GM19438 (cell line): ENCODE data around the gene BRAT1.
"Not testable (repeated sequence)": the region's sequence is repeated elsewhere in the genome, so short reads cannot be mapped to it uniquely, and the experiment has no call there.

Experiments used
- ATAC-seq: cut with Tn5 transposase; IDR thresholded peaks from one replicate; pipeline ENCODE4 v1.9.1; 2021; ENCODE audit warnings: low read depth; ENCODE audit not compliant: unreplicated experiment

BRAT1 gene

GRCh38 chr7:2555121-2556052, at the start of gene BRAT1:
BRAT1 (minus strand) TSS chr7:2555524; CDS start chr7:2554431, 1,093 bp downstream.
- peak; percentile 71 for ATAC-seq

GRCh38 chr7:2604608-2605174, 49.4 kb upstream of the BRAT1 start:
- no peak for ATAC-seq

GRCh38 chr7:2603044-2603965, 48.0 kb upstream of the BRAT1 start:
- ATAC-seq, result no peak

- no peak for ATAC-seq
These were observed 47.2 kb upstream of the BRAT1 start for GRCh38 chr7:2602406-2603043.

GRCh38 chr7:2601907-2602306, 46.6 kb upstream of the BRAT1 start:
- ATAC-seq, result no peak

- no peak for ATAC-seq
These were observed 45.7 kb upstream of the BRAT1 start for GRCh38 chr7:2601065-2601464.

- no peak for ATAC-seq
These were observed 43.0 kb upstream of the BRAT1 start for GRCh38 chr7:2598154-2598823.

- no peak for ATAC-seq
These were observed 41.9 kb upstream of the BRAT1 start for GRCh38 chr7:2597273-2597640.

- no peak for ATAC-seq
These were observed 41.3 kb upstream of the BRAT1 start for GRCh38 chr7:2596464-2597272.

- ATAC-seq, result no peak
These were observed 40.0 kb upstream of the BRAT1 start for GRCh38 chr7:2595258-2595860.

- no peak for ATAC-seq
These were observed 39.3 kb upstream of the BRAT1 start for GRCh38 chr7:2594599-2594998.

GRCh38 chr7:2593036-2593727, 37.9 kb upstream of the BRAT1 start:
- no peak for ATAC-seq

- no peak for ATAC-seq
These were observed 37.1 kb upstream of the BRAT1 start for GRCh38 chr7:2592375-2592865.

GRCh38 chr7:2589941-2590340, 34.6 kb upstream of the BRAT1 start:
- ATAC-seq, result not testable (repeated sequence)

GRCh38 chr7:2589341-2589740, 34.0 kb upstream of the BRAT1 start:
- ATAC-seq, result no peak

GRCh38 chr7:2587778-2588177, 32.5 kb upstream of the BRAT1 start:
- no peak for ATAC-seq

GRCh38 chr7:2587134-2587533, 31.8 kb upstream of the BRAT1 start:
- no peak for ATAC-seq
